ENCODE data around the gene PTPRO.

Gene PTPRO

DNA sequence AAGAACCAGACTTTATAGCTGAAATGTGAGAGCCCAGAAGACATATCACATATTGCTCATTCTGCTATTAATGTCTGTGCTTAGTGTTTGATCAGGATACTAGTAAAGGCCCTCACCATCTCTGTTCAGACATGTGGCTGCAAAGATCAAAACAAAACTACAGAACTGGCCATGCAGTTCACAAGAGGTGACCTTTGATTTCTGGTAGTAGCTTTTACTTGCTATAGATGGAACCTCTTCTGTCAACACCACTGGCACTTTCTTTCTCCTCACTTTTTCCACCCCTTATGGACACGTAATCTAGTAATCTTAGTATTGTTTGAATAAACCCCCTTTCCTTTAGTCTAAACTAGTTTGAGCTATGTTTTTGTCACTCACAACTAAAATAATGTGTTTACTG, 252.0 kb downstream of the PTPRO start:
- no peak for DNase-seq

DNA sequence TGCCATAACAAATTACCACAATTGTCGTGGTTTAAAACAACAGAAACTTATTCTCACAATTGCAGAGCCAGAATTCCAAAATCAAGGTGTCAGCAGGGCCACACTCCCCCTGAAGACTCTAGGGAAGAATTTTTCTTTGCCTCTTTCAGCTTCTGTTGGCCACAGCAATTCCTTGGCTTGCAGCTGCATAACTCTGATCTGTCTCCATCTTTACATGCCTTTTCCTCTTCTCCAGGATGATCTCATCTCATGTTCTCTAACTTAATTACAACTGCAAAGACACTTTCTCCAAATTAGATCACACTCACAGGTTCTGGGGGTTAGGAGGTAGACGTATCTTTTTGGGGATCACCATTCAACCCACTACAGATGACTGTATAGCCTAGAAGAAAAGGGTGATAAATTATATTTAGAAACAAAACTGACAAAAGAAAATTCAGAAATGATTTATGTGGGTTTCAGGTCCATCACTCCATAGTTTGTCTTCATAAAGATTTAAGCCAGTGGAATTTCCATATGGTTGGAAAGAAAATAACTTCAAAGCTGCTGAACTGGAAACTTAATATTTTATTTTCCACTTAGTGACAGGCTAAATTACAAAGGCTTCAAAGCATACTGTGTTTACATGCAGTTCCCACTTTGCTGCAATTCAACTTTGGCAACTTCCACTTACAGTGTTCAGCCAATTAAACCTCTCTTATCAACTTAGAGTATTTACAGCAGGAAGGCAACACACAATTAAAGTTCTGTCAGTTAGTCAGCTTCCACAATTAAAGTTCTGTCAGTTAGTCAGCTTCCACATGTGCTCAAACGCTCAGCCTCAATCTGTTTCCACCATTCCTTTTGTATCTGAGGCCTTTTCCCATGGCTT, 253.6 kb downstream of the PTPRO start:
- DNase-seq = no peak

DNA sequence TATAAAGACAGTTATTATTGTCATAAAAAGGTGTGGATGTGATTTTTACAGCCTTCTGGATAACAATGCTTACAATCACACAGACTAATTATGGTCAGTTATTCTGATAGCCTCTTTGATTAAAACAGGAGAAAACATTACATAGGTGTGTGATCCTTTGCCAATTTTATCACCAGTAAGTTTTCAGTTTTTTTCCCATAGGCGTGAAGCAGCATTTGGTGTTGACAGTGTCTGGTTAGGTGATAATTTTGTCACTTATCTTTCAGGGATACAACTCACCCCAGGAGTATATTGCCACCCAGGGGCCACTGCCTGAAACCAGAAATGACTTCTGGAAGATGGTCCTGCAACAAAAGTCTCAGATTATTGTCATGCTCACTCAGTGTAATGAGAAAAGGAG, 258.1 kb downstream of the PTPRO start:
- DNase-seq = no peak

DNA sequence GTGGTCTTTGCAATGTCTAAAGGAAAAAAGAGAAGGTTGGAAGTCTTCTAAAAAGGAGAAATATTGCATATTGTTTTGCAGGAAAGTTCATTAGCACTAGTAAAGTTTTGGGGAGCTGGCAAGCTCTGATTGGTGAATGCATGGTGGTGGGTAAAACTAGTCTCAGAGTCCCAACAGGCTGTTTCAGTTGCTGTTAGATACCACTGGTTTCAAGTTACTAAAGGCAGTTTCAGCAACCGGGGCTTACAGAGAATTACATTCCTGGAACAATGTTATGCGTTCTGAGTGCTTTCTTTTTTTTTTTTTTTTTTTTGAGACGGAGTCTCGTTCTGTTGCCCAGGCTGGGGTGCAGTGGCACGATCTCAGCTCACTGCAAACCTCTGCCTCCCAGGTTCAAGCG, 258.7 kb downstream of the PTPRO start:
- no peak for DNase-seq

DNA sequence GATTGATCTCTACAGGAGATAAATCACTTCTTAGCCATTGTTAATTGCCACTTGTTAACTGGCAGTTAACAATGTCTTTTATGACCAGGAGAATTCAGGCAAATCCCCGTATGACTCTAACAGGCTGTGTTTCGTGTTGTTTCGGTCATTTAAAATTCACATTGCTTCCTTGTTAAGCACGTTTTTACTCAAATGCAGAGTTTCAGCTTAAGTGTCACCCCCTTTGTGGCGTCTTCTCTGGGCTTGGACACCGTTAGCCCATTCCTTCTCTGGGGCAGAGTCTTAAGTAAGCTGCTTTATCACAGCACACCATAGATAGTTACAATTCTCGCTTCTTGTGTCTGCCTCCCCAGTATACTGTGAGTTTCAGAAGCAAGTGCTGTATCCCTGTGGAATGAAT, 261.5 kb downstream of the PTPRO start:
- DNase-seq = no peak

DNA sequence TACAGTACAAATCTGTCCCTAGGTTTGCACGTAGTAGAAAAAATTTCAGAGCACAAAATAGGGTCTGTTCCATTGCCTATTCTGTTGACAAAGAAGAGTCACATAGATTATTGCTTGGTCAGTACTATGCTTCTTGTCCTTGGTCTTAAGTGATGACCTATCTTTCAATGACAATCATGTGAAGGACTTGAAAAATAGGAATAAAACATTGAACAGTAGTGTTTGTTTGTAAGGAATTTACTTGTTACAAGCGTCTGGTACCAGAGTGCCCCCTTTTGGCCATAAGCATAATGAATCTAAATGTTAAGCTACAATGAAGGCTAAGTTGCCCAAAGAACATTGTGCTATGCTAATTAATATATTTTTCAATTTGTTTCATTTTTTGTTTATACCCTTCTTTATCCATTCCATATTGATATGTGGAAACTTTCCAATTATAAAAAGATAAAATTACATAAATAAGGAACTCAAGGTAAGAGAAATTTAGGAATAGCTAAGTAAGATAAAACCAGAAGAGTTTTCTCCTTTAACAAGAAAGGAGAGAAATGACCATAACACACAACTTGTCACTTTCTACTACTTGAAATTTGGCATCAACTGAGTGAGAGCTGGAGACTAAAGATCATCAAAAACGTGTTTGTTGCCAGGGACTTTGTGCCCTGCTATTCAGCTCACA, 262.2 kb downstream of the PTPRO start:
- peak; percentile 19 for DNase-seq

DNA sequence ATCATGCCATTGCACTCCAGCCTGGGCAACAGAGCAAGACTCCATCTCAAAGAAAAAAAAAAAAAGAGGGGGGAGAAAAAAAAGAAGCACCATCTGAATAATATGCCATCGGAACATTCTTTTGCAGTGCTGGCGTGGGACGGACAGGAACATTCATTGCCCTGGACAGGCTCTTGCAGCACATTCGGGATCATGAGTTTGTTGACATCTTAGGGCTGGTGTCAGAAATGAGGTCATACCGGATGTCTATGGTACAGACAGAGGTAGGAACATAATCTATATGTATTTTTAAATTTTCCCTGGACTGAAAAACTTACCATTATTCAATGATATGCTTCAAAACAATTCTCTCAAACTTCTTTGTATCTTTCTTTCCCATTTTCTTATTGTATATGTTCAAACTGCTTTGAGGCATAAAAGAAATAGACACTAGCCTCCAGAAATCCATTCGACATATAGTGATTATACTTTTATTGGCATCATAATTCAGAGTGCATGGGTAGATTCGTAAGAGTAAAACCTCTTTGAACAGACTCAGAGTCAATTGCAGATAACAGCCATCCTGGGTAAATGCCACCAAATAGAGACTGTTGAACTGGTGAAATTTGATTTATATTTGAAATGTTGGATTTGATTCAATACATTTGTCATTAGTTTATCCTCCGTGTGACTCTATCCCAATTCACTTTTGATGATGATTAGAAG, 267.2 kb downstream of the PTPRO start:
- no peak for DNase-seq

DNA sequence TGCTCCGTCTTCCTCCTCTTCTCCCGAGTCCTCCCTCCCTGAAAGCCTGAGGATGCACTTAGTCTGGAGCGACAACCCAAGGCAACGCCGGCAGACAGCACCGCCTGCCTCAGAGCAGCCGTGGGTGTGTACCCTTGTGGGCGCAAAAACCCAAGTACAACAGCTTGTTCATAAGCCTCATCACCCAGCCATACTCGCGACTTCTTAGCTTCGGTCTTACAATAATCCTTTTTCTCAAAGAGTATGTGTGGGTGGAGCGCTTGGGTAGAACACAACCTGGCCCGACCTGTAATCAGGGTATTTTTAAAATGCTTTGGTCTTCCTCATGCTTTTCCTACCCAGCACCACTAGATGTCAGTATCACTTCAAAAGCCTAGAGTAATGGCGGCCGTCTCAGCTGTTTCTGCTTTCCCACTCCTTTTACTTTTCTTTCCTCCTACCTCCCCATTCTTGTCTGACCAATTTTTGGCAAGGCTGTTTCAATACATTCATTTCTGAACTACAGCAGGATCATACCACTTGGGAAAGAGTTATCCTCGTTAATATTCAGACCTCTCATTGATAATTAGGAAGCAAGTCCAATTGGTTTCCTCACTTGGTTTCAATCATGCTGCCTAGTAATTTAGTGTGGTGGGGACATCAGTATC, 268.0 kb downstream of the PTPRO start:
- DNase-seq = peak; percentile 43

DNA sequence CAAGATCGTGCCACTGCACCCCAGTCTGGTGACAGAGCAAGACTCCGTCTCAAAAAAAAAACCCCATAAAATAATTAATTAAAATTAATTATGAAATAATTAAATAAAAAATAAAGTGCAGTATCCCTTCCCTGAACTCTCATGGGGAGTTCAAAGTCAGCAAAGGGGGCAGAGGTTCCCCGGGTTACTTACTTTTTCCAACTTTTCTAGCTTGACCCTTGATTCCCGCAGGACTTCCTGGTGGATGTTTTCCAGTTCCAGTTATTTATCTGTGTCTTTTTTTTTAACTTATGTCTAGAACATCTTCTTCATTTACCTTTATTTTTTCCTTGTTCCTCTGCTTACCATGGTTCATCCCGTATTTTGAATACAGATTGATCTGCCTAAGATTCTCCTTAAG, 269.5 kb downstream of the PTPRO start:
- no peak for DNase-seq

DNA sequence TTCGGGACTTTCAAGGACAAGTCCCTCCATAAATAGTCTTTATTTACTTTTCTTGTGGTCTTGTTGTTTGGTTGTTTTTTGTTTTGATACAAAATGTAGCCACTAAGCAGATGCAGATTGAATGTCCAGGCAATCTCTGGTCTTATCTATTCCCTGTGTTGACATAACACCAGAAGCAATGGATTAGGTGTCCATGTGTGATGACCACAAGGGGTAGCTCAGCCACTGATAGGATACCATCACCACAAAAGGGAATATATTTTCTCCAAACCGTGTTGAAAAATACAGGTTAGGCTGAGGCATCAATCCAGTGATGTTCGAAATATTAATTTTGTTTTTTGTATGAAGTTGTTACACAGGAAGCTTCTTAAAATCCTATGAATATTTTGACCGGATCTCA, 270.6 kb downstream of the PTPRO start:
- no peak for DNase-seq

DNA sequence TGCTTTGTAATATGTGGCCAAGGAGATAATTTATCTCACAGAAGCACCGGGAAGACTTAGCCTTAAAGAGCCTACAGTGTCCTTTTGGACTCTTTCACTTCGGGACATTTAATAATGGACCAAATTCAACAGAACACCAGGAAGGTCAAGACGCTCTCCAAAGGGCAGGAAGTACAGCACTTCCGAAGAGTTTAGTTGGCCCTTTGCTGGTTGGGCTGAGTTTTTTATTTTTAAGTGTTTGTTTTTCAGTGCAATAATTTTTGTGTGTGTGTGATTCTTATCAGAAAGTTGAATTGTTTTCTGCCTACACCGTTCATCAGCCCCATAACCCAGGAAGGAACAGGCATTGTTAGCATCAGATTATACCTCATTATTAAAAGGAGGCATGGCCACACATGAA, 273.9 kb downstream of the PTPRO start:
- DNase-seq = no peak

DNA sequence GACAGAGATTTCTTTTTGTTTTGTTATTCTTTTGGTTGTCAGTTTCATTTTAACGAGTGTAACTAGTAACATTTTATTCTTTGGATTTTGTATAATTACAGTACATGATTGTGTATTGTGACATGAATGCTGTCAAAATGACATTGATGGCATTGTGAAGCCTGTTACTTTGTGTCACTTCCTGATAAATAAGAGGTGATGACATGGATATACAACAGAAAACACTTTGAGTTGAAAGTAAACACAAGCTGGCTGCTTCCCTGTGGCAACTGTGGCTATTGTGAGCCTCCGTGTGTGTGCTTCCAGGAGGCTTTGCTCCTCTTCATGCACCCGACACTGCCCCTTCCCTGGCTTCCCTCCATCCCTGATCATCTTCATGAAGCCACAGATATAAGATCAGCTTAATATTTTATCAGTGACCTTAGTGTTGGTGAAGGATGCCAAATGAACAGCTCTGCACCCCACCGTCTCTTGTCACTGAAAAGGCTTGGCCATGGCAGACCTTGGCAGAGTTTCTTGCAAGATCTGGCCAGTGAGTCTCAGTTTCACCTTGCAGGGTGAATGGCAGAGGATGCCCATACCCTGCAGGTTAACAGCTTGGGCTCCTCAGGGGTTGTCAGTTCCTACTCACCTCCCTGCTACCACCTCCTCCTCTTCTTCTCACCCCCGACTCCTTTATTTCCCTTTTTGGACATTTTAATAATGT, 275.0 kb downstream of the PTPRO start:
- no peak for DNase-seq

DNA sequence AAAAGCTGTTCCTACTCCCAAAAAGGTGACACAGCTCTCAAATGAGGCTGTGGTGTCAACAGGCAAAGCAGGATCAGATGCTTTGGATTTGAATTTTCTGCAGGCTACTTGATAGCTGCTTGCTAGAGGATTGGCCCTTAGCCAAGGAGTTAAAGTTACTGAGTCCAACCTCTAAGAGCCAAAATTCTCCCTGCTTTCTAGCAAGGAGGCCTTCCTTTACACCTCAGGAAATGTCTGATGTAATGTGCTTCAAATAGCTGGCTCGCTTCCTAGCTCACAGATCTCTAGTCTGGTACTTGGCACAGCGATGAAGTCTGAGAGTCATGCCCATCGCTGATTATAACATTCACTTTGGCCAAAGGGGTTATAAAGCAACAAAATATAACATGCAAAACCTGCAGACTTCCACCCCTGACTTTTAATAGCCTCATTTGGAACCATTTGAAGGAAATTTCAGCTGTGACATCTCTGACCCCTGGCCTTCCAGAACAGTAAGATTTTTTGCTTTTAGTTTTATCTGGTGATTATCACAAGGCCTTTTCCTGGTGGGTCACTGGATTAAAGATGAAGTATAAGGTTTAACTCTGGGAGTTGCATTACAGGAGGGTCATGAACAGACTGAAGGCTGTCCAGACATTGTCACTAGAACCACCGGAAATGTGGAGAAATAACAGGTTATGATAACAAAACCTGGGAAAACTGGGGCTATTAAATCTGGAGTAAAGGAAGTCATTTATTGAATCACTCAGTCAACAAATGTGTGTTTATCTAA, 277.1 kb downstream of the PTPRO start:
- DNase-seq = no peak

DNA sequence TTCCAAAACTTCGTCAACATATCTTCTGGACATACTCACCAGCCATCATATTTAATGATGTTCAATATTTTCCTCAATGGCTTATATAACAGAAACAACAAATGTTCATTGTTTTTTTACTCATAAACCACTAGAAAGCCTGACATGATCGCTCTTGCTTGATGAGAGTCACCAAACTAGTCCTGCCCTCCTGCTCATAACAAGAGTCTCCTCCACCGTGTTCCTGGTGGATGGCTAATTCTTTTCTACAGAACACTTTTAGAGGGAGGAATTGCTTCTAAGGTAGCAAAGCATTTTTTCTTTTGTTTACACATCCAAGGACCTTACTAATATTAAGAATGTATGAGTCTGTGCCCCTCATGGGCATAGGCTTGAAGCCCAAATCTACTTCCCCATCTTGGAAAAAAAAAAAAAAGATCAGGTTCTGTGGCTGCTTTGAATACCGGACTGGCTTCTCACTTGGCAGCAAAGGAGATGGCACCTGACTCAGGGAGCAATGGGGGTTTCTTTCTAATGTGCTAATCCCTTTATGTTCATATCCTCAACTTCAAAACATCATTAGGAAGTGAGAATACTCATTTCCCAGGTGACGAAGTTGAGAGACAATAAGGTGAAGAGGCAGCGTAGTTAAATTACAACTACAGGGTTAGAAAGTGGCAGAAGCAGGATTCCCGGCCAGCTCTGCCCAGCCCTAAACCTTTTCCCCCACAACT, 278.1 kb downstream of the PTPRO start:
- no peak for DNase-seq

DNA sequence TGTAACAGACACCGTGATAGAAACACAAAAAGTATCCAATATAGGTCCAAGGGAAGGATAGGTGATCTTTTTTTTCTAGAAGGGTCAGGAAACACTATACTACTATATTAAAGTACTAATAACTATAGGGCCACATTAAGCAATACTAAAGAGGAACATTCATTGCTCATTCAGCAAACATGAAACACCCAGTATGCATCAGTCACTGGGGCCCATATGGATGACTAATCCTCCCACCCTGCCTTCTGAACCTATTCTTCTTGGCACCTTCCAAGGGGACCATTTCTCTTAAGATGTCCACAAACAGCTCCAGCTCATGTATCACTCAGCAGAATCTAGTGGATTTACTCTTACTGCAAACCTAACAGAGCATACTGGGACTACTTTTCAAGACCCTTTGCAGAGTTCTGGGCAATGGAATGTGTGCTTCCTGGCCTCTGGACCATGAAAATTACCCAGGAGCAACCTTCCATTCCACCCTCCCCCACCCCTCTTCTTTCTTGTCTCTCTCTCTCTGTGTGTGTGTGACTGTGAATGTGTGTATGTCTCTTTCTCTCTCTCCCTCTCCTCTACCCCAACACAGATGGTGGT, 279.0 kb downstream of the PTPRO start:
- DNase-seq = no peak

DNA sequence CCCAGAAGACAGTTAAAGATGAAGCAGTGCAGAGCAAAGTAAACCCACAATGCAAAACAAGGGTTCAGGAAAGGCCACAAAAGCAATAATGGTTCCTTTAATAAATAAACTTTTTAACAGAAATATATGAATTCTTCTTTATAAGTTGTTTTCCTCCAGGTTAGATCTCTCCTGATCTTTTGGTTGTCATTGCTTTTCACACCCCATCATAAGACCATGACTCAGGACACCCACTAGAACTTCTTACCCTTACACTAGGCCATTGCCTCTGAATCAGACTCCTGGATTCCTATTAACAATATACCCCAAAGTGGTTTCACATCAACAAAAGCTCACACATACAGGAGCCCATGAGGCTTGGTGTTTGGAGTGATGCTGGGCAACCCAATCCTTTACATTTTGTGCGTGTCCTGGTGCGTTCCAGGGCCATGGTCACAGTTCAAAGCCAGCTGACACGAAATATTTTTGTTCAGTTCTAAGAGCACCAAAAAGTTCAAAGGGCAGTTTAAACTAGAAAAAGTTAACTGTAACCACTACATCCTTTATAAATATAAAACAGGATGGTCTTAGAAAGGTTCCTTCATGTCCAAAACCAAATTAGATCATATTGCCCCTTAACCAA, 279.9 kb downstream of the PTPRO start:
- DNase-seq = no peak

DNA sequence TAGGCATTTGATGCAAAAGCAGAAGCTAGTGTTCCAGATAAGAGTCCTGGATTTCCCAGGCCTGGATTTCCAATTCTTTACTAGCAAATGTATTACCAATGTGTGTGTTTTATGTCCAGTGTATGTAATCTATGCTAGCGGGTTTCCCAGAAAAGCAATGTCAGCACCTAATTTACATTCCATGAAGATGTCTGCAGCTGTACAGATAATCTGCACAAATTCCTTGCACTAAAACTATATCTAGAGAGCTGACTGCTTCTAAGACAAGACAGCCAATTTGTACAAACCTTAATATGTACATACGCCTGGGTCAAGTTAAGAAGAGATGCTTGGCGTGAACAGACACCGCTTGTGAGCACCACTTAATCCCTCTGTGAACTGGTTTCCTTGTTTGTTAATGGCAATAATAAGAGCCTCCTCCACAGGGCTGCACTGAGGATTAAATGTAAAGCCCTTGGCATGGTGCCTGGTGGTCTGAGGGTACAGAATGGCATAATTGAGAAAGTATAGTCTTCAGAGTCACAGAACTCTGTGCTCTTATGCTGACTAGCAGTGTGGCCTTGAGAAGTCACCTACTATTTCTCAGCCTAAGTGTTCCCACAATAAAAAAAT, 281.3 kb downstream of the PTPRO start:
- DNase-seq = no peak

DNA sequence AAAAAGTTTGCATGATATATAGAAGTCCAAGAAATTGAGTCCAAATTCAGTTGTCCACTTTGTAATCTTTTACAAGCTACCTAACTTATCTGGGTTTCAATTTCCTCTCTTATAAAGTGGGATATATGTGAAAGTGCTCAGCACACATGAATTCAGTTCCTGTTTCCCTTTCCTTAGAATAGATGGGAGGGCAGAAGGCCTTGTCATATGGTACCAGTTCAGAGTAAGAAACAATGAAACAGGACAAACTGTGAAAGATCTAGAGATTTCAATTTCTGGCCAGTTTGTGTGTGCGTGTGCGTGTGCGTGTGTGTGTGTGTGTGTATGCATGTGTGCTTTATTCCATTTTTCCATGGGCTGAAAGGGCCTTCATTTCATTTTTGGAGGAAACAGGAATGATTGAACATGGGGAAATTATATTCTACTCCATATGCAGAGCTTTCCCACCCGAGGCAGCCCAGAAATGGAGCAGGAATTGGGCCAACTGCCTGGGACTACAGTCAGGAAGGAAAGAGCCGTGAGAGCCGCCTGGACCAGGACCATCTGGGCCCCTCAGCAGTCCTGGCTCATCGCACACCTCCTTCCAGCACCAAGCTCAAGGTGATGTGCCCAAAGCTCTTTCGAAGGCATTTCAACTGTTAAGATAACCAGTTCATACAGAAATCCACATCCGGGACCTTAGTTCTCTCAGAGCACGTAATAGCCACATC, 283.7 kb downstream of the PTPRO start:
- DNase-seq = no peak

DNA sequence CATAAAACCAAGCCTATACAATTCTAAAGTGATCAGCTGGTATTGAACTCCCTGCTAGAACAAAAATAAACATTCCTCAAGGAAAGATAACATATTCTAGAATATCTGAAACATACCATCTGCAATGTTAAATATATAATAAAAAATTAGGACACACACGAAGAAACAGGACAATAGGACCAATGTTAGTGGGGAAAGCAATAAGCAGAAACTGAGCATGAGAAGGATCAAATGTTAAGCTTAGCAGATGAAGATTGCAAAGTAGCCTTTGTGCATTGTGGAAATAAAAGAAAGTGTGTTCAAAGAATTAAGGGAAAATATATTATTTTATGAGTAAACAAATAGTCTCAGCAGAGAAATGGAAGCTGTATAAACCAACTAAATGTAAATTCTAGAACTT, 286.1 kb downstream of the PTPRO start:
- no peak for DNase-seq

All from NCI-H526 treated with DMSO at 0.1 percent for 48 hours (cell line).